ENCODE data around the gene PPP4C.
"Not testable (repeated sequence)": the region's sequence is repeated elsewhere in the genome, so short reads cannot be mapped to it uniquely, and the experiment has no call there.

Gene PPP4C

GRCh38 chr16:30096862-30097563 lies 21.2 kb downstream of the PPP4C start:
- DNase-seq (ENCODE audit: low read depth): no peak

- DNase-seq (ENCODE audit: low read depth): no peak
Observed at GRCh38 chr16:30104090-30104489, 28.3 kb downstream of the PPP4C start.

DNA sequence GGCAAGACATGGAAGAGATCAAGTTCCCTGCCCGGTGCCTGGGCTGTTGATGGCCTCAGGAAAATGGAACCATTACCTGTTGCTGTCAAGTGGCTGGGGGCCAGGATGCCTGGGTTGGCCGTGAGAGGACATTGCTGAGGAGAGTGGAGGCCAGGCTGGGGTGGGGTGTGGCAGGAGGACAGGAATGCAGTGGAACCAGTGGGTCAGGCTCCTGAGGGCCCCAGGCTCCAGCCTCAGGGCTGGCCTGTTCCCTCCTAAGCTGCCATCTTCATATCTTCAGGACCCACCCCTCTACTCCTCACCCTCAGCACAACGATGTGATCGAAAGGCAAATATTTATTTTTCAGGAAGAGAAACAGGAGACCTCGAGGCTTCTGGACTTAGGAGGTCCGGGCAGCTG lies 28.7 kb downstream of the PPP4C start:
- no peak for DNase-seq (ENCODE audit: low read depth)

- no peak for DNase-seq (ENCODE audit: low read depth)
Observed at GRCh38 chr16:30108059-30108850, 32.5 kb downstream of the PPP4C start.

GRCh38 chr16:30110661-30111060 lies 34.9 kb downstream of the PPP4C start:
- DNase-seq (ENCODE audit: low read depth): no peak

GRCh38 chr16:30112197-30113030 lies 36.6 kb downstream of the PPP4C start:
- DNase-seq (ENCODE audit: low read depth): peak; percentile 37

DNA sequence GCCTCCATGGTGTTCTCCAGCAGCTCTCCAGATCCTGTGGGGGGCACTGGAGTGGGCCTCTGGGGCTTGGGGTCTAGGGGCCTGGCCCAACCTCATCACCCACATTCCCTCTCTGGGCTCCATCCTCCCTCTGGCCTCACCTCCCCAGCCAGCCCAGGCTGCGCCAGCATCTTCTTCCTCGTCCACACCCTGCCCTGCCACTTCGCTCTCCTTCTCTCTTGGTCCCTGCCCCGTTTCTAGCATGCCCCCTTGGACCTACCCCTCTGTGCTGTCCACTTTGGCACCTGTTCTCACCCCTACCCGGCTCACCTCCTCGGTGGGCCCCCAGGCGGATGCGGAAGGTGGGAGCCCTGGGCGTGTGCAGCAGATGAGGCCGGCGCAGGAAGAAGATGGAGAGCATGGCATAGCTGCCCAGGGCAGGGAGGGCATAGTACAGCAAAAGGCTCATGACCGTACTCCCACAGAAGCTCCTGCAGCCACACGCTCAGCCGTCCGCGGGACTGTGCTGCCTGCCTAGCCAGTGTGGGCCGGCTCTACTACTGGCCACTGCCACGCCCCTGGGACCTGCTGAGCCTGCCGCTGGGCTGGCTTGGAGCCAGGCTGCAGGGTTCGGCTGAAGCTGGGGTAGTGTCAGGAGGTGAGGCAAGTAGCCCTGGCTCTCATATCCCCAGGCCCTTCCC lies 37.4 kb downstream of the PPP4C start, which contains the start of gene GDPD3:
Gene GDPD3, minus strand, starts transcription at position 507 of the 680 bp plus-strand sequence. Its CDS starts 59 bp downstream, at position 448.
- no peak for DNase-seq (ENCODE audit: low read depth)

GRCh38 chr16:30113711-30114333 lies 38.0 kb downstream of the PPP4C start:
- no peak for DNase-seq (ENCODE audit: low read depth)

DNA sequence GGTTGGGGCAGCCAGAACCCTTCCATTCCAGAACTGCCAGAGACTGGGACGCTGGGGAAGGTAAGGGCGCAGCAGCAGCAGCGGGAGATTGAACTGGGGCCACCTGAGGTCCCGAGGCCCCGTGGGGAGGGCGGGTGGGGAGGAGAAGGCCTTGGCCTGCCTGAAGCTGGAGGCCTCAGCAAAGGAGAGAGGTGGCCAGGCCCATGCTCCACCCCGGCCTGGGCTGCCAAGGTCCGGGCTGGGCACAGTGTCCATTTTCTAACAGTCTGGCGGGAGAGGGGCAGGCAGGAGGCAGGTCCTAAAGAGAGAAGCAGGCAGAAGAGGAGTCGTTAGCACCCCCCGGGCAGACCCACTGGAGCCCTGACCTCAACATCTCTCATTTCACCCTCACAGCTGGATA lies 38.6 kb downstream of the PPP4C start:
- DNase-seq (ENCODE audit: low read depth): no peak

- DNase-seq (ENCODE audit: low read depth): not testable (repeated sequence)
Observed at GRCh38 chr16:30114833-30115232, 39.0 kb downstream of the PPP4C start.

DNA sequence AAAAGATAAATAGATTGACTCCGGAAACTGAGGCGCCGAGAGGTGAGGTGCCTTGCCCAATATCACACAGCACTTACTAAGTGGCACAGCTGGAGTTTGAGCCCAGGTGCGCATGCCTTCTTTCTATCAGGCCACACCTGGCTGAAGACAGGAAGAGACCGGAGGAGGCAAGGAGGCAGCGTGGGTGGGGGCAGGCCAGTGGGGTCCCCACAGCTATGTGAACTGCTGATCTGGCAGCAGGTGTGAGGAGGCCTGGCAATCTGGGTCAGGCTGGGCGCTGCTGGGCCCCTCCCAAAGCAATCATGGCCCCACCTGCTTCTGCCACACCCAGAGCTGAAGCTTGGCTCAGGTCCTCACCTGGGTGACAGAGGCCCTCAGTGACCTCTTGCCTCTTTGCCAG lies 39.4 kb downstream of the PPP4C start:
- no peak for DNase-seq (ENCODE audit: low read depth)

DNA sequence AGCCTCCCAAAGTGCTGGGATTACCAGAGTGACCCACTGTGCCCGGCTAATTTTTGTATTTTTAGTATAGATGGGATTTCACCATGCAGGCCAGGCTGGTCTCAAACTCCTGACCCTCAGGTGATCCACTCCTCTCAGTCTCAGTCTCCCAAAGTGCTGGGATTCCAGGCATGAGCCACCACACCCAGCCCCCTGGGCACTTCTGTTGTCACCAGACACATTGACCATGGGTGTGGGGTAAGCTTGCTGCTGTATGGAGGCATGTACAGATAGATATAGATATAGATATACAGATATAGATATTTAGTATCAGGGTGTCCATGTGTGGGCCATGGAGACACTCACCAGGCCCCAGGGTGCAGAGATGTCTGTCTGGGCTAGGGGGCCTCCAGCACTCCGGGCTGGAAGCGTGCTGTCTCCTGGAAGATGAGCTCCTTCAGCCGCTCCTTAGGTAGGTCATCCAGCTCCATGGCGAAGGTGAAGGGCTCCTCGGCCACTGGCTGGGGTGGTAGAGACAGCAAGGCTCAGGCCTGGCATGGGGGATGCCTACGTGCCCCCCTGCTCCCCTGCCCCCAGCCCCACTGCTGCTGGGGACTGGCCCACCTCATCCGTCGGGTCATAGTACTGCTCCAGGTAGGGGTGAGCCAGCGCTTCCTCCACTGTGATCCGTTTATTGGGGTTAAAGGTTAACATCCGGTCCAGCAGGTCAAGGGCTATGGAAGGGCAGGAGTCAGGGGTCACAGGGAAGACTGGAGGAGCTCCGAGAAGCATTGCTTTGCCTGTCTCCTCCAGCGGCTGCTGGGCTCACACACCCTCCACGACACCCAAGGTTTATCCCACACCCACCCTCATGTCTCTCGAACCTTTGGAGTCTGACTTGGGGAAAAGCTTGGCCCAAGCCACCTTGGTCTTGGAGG lies 40.8 kb downstream of the PPP4C start:
- DNase-seq (ENCODE audit: low read depth): no peak

DNA sequence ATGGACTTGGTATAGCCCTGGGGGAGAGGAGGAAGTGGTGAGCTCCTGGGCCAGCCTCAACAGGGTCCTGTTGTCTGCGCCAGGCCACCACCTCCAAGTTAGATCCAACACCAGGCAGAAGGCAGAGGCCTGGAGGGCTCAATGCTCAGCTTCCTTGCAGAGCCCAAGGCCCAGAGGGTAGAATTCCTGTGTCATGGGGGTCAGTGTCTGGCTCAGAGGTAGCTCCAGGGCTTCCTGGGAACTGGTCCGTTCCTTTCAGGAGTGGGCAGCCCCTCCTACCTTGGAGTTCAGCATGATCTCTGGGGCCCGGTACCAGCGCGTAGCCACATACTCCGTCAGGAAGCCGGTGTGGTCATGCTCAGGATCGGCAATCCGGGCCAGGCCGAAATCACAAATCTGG lies 42.0 kb downstream of the PPP4C start:
- no peak for DNase-seq (ENCODE audit: low read depth)

- DNase-seq (ENCODE audit: low read depth): no peak
Observed at GRCh38 chr16:30119428-30119827, 43.6 kb downstream of the PPP4C start.

DNA sequence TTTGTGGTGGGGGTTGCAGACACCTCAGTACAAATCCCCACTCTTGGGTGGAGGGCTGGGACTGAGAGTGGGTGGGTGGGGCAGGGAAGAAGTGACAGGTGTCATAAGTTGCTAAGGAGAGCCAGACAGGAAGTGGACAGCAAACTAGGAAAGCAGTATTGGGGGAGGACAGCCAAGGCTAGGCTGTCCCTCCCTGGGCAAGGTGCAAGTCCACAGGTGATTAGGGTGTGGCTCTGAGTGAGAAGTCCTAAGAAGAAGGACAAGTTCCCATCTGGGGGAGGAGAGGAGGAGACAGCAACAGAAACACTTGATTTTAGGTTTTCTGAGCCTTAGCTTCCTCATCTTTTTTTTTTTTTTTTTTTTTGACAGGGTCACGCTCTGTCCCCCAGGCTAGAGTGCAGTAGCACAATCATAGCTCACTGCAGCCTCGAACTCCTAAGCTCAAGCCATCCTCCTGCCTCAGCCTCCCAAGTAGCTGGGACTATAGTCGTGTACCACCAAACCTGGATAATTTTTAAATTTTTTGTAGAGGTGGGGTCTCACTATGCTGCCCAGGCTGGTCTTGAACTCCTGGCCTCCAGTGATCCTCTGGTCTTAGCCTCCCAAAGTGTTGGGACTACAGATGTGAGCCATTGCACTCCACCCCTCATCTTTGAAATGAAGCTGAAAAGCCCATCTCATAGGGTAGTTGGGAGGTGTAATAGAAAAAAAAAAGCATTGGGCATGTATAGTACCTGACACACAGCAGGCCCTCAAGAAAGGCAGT lies 44.7 kb downstream of the PPP4C start:
- no peak for DNase-seq (ENCODE audit: low read depth)

DNA sequence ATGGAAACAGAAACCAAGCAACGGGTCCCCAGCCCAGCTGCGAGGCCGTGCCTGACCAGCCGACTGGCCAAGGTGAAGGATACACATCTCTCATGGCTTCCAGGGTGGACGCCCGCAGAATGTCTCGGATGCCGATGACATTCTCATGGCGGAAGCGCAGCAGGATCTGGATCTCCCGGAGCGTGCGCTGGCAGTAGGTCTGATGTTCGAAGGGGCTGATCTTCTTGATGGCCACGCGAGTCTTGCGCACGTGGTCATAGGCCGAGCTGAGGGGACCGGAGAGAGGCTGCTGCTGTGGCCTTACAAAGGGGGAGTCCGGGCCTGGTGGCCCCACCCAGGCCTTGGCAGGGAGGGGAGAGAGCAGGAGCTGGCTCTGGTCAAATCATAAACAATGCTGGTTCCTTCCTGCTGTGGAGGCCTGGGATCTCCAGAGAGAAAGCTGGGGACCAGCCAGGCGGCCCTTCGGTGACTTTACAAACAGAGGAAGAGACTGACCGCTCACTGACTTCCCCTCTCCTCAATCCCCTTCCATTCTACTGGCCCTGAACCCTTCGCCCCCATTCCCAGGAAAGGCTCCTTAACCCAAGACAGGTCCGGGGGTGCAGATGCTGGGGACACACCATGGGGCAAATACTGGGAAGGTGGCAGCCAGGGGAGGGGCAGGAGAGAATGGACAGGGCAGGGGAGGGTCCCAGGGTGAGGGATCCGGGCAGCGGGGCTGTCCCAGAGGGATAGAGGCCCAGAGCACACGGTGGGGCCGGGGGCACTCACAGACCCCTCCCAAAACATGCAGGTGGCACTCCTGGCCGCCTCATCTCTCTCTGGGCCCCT lies 46.2 kb downstream of the PPP4C start:
- DNase-seq (ENCODE audit: low read depth): no peak

DNA sequence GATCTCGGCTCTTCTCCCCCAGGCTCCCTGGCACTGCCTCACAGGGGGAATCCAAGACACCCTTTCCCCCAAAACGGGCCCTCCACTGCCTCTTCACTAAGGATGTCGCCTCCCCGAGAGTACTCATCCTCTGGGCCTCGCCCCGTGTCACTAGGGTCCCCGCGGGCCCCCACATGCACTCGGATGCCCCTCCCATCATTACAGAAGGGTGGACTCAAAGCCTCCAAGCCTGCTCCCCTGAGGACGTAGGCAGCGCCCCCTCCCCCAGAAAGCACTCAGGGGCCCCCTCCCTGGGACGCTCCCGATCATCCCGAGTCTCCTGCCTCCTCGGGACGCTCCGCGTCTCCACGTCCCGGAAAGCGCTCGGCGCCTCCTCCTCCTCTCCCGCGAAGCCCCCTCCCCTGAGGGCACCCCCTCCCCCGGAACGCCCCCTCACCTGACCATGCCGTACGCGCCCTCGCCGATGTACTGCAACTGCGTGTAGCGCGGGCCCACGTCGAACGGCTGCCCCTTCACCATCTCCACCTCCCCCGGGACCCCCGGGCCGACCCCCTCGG lies 46.9 kb downstream of the PPP4C start:
- no peak for DNase-seq (ENCODE audit: low read depth)

DNA sequence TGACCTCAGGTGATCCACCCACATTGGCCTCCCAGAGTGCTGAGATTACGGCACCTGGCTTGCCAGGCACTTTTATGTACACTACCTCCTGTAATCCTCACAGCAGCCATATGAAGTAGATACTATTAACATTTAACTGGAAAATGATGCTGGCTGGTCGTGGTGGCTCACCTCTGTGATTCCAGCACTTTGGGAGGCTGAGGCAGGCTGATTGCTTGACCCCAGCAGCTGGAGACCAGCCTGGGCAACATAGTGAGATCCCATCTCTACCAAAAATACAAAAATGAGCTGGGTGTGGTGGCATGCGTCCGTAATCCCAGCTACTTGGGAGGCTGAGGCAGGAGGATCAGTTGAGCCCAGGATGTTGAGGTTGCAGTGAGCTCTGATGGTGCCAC lies 49.2 kb downstream of the PPP4C start:
- no peak for DNase-seq (ENCODE audit: low read depth)

Data from stimulated activated CD8-positive, alpha-beta memory T cell treated with anti-CD3 and anti-CD28 coated beads, Interleukin-12 subunit alpha, Interleukin-12 subunit beta, amount 100 ng/mL, for 1 hour (primary cell).